Stimulated activated CD4-positive, alpha-beta T cell treated with anti-CD3 and anti-CD28 coated beads, Interleukin-1b, Interleukin-23, amount 100 ng/mL, for 1 hour (primary cell): ENCODE measurements around the gene MTHFR.

Experiments used
- DNase-seq, 2 donors: peaks; one replicate each; pipeline ENCODE4 v3.0.0-alpha.2; 2020; ENCODE audit warnings: low read depth in 2 of 2

The MTHFR gene

DNA sequence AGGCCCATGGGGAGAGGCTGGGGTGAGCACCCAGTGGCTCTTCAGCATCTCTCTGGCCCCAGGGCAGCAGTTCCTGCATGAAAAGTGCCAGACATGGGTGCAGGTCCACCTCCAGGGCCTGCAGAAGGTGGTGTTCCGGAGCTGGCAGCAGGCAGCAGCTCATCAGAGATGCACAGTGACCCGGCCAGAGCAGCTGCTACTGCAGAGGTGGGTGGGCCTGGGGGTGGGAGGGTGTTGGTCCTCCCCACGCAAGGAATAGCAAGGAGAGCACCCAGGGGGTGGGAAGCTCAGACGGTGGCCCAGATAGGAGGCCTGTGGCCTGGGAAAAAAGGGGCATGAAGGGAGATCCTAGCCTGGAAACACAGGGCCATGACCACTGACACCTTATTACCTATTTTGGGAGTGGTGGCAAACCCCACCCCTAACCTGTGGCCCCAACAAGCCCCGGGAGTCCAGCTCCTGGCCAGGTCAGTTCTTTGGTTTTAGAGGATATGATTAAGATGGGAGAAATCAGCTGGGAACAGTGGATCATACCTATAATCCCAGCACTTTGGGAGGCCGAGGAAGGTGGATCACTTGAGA is 23.5 kb downstream of the MTHFR start:
- DNase-seq: no peak

DNA sequence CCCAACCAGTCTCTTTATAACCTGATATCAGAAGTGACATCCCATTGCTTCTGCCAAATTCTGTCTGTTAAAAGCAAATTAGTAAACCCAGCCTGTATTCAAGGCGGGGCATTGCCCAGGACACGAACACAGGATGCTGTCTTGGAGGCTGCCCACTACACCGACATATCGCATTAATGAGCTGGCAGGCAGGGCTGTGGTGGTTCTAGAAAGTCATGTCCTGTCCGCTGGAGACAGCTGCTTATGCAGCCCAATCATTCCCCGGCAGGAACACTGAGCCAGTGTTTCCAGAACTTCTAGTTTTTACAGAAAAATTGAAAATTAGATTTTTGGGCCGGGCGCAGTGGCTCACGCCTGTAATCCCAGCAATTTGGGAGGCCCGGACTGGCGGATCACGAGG is 24.5 kb downstream of the MTHFR start:
- DNase-seq: no peak

DNA sequence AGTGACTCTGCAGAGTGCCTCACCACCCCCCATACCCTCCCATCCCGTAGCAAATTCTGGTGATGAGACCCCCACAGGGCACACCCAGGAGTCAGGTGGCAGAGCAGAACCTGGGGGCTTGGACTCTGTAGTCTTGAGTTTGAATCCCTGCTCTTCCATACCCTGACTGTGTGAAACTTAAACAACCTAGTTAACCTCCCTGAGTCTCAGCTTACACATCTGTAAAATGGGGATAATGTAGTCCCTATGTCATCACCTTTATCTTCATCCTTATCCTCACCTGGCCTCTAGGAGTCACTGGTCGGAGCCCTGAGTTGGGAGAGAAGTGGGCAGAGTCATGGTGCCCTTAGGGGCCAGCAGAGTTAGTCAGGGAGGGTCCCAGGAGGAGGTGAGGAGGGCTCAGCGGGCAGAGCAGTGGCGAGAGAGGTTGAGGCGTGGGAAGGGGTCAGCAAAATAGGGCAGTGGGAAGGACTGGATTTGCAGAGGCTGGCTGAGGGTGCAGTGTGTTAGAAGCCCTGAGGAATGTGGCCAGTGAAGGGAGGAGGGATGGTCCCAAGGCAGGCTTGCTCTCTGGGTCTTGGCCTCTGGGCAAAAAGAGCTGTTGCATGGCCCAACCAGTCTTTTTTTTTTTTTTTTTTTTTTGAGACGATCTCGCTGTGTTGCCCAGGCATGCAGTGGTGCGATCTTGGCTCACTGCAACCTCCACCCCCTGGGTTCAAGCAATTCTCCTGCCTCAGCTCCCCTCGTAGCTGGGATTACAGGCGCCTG is 25.2 kb downstream of the MTHFR start:
- no peak for DNase-seq

DNA sequence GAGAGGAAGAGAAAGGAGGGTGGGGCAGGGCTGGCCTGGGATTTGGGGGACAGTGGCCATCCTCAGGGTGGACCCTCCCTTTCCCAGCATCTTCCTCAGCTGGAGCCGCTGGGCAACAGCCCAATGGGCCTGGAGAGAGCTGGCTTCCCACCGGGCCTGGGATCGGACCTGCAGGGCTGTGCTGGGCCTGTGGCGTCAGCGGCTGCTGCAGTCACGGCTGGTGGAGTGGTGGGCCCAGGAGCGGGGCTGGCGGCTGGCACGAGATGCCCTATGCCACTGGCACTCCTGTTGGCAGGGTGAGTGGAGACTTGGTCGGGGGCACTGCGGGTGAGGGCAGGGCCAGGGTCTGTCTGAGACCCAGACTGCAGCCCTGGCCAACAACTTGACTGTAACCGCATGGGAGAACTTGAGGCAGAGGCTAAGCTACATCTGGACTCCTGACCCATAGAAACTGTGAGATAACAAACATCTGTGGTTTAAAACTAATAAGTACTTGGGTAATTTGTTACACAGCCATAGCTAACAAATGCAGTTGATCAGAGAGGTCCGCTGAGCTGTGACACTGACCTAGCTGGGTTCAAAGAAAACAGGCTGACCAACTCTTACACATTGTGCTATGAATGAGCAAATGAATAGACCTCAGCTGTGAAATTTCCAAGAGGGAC is 25.9 kb downstream of the MTHFR start:
- DNase-seq: no peak

DNA sequence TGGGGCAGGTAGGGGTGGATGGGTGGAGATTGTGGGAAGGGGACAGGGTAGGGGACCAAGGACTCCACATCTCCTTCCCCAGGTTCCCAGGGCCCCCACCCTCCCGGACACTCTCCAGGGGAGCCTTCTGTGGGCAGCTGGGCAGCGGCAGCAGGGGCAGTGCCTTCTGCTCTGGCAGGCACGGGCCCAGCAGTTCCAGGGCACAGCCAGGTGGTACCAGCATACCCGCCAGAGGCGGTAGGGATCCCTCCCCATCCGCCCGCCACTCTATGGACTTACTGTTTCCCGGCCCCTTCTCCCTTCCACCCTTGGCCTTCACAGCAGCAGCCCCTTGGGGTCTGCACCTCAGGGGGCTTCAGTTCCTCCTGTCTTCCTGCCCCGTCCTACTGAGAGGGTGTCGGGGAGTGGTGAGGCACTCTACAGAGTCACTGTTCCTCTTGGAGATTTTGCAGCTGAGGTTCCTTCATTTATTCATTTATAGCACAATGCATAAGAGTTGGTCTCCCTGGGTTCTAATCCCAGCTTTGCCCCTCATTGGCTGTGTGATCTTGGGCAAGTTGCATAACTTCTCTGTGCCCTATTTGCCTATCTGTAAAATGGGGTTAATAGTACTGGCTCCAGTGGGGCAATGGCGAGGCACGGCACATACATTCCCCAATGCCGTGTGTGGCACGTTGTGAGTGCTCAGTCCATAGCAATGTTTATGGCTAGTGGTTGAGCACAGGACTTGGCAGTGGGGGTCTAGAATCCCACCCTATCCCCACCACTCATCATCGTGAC is 26.7 kb downstream of the MTHFR start:
- DNase-seq: no peak

DNA sequence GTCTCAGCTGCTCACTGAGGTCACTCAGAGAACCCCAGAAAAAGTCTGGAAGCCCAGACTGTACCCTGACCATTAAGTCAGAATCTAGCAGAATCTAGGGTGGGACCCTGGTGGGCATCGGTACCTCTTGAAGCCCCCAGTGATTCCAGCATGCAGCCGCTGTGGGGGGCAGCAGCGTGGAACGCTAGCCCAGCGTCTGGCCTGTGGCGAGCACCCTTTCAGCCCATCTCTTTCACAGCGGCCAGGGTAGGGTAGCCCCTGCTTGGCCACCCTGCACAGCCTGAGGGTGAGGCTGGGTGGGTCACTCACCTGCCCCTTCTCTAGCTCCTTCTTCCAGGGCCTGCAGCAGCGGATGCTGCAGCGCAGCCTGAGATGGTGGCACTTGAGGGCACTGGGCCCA is 27.4 kb downstream of the MTHFR start:
- no peak for DNase-seq

DNA sequence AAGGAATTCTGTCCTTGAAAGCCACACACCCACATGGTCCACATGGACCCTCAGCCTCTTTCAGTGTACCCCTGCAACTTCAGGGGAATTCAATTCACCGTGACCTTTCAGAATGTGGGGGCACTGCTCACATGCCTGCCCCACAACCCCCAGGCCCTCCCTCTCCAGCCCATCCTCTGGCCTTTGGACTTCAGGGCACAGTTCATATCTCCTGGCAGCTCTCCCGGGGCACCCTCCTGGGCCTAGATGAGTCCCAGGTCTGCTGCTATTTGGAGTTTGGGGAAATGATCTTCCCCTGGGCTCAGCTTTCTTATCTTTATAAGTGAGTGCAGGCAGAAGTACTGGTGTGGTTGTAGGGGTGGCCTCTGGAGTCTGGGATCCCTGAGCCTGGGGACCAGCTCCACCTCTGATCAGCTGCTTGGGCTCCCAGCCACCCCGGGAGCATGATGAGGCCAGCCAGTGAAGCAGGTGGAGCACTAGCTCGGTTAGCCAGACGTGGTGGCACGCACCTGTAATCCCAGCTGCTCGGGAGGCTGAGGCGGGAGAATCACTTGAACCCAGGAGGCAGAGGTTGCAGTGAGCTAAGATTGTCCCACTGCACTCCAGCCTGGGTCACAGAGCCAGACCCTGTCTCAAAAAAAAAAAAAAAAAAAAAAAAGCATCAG is 28.0 kb downstream of the MTHFR start:
- DNase-seq: no peak

DNA sequence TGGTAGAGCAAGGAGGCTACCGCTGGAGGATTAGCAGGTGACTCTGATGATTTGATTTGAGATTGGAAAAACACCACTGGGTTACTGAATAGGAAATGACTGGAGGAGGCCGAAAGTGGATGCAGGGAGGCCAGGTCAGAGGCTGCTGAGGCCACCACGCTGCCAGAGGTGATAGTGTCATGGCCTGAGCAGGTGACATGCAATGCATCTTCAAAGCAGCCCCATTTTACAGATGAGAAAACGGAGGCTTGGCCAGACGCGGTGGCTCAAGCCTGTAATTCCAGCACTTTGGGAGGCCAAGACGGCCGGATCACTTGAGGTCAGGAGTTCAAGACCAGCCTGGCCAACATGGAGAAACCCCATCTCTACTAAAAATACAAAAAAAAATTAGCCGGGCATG is 31.0 kb downstream of the MTHFR start:
- DNase-seq: no peak

DNA sequence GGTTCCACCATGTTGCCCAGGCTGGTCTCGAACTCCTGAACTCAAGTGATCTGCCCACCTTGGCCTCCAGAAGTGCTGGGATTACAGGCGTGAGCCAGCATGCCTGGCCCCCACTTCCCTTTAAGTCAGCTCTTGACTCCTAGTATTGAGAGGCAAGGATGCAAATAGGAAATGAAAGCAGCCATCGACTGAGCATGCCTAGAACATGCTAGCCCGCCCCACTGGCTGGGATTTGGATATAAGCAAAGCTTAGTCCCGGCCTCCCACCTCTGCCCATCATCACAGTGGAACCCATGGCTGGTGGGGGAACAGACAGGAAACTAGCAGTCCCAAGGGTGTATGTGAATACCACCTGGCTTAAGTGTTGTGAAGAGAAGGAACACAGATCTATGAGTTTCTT is 33.3 kb downstream of the MTHFR start:
- DNase-seq: no peak

DNA sequence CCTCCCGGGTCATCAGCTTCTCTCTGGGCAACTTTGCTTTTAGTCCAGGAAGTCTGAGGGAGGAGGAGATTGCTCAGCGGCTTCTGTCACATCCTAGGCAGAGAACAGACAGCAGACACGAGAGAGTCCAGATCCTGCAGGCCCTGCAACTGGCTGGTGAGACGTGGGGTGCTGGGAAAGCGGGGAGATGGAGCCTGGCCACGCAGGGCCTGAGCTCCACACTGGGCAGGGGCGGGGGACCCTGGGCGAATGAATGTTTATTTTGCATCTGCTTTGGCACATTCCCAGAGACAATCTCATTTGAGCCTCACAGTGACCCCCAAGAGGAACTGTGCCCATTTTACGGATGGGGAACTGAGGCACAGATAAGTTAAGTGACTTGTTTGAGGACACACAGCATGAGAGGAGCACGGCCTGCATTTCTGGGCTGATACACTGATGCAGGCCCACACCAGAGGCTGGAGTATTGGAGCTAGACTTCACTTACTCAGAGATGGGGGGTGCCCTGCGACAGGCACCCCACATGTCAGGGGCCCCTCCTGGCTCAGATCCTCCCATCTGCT is 34.2 kb downstream of the MTHFR start:
- DNase-seq: no peak

DNA sequence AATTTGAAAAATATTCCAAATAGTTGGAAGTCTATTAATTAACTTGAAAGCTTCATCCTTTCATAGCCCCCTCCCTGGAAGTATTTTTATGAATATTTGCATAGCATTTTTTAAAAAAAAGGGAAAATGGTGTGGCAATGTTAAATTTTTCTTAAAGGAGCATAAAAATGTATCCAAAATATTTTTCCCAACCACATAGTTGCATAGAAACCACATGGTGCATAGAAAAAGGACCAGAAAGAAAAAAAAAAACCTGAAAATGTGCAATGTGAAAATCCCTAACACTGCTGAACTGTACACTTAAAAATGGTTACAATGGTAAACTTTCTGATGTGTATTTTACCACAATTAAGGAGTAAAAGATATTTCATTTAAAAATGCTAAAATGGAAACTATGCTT is 35.8 kb downstream of the MTHFR start:
- no peak for DNase-seq

DNA sequence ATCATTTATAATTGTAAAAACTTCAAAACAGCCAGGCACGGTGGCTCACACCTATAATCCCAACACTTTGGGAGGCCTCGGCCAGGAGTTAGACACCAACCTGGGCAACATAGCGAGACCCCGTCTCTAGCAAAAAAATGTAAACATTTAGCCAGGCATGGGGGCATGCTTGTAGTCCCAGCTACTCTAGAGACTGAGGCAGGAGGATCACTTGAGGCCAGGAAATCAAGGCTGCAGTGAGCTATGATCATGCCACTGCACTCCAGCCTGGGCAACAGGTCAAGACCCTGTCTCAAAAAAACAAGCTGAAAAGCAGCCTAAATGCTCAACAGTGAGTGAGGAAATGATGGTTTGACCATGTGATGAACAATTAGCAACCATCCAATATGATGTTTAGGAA is 36.5 kb downstream of the MTHFR start:
- no peak for DNase-seq

DNA sequence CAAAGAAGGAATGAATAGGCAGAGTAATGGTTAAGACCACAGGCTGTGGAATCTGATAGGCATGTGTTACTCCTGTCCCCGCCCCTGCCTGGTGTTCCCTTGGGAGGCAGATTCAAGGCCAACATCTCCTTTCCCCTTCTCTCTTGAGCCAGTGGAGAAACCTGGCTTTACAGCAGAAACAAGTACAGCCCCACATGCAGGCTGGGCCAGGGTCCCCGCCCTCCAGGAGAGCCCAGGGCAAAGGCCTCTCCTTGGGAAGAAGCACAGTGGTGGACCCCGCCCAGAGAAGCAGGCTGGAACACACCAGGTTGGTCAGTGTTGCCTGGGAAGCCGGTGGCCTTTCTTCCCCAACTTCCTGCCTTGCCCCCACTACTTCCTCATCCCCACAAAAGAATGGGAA is 36.9 kb downstream of the MTHFR start:
- no peak for DNase-seq

DNA sequence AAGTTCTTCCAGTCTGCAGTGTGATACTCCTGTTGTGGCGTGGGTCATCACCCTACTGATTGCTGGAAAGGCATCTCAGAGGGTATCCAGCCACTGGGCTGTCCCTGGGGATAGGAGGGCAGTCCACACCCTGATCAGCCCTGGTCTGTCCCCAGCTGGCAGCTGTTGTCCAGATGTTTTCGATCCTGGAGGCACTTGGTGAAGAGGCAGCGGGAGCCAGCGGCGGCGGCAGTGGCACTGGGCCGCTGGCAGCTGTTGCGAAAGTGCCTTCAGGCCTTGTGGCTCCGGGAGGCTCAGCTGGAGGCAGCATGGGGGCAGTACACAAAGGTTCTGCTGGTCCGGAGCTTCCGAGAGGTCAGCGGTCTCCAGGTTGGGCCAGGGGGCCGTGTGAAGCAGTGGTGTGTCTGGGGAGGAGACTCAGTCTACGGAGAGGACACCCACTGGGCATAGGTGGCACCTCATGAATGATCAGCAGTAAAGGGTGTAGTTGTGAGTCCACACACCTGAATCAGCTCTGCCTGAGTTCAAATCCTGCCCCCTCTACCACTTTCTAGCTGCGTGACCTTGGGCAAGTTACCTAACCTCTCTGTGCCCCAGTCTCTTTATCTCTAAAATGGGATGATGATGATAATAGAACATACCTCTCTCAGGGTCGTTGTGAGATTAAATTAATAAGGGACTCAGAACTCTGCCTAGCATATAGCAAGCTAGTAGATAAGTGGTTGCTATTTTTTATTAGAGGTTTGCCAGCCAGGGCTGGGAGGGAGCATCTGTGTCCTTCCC is 37.7 kb downstream of the MTHFR start:
- no peak for DNase-seq

DNA sequence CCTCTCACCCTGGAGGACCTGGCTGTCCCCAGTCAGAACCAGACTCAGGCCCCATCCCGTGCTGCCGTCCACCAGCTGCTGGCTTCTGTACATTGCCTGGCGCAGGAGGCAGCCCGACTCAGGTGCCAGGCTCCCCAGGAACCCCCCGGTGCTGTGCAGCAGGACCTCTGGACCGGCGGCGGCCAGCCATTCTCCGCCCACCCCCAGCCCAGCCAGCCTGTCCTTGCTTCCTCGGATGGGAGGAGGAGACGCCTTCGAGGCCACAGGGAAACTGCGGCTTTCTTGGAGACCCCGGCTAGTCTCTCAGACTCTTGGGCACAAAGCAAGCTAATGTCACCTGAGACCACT is 39.4 kb downstream of the MTHFR start:
- DNase-seq: no peak

DNA sequence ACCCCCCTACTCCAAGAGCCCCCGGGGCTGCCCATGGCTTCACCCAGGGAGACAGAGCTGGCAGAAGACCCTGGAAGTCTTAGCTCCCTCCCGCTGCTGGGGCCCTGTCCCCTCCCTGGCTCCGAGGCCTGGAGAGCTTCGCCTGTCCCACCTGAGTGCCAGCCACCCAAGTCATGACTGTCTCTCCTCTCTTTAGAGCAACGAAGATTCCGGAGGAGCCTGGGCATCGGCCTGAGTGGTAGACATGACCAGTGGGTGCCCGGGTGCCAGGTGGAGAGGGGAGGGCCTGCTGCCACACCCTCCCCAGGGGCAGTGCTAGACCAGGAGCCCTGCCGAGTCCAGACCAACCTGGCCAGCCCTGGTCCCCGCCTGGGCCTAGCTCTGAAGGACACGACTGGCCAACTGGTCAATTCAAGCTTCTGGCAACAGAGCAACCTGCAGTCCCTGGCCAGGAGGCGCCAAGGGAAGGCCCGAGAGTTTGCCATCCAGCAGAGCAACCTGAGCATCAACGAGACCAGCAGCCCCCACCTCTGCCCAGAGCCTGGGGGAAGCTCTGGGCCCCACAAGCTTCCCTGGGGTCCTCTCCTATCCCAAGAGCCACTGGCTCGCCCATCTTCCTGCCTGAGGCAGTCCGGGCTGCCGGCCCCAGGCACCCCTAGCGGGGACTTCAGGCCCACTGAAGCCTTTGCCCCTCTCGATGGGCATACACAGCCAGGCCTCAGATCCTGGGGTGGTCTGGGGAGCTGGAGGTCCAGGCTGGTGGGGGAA is 39.9 kb downstream of the MTHFR start:
- no peak for DNase-seq

DNA sequence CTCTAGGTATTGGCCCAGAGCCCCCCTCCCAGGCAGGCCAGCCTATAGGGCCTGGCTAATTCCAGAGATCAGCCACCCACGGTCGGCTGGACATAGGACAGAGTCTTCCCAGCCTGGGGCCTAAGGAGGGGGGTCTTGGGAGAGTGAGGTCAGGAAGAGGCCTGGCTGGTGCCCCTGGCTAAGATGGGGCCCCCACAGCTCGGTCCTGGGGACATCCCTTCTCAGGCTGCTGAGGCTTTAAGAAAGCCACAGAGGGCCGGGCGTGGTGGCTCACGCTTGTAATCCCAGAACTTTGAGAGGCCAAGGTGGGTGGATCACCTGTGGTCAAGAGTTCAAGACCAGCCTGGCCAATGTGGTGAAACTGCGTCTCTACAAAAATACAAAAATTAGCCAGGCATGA is 41.2 kb downstream of the MTHFR start:
- DNase-seq: no peak

DNA sequence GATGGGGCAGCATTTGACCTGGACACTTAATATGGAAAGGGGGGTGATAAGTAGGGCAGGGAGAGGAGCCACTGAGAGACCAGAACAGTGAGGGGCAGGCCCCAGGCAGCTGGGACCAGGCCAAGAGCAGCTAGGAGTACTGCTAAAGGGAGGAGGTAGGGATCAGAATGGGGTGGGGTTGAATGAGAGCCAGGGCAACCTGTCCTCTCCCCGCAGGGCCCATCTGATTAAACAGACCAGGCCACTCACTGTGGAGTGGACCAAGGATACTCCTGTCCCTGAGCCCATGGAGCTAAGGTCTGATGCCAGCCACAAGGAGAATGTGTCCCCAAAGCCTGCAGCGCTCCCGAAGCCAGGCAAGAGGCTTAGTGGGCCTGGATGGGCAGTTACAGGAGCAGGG is 41.6 kb downstream of the MTHFR start:
- no peak for DNase-seq

DNA sequence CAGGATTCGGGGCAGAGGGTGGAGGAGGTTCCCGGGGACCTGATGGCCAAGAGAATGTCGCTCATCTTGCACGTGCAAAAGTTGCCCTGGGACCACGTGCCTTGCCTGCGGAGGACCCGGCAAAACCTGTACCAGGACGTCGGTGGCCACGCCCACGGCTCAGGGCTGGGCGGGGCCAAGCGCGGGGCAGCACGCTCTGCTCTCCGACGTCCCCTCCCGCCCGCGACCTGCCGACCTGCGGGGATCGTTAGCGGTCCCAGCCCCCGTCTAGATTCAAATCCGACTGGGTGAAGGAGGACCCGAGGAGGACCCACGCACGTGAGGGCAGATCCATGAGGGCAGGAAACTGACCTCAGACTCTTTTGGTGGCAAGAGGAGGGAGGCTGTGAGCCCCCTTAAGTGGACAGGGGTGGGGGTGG is 43.8 kb downstream of the MTHFR start, which contains the start of gene C1orf167:
Gene C1orf167 (plus strand): TSS at position 206 of the 419 bp plus-strand sequence. CDS start 2,208 bp downstream, outside the sequence.
- DNase-seq: peak in 1 of 2 donors; percentile 4

DNA sequence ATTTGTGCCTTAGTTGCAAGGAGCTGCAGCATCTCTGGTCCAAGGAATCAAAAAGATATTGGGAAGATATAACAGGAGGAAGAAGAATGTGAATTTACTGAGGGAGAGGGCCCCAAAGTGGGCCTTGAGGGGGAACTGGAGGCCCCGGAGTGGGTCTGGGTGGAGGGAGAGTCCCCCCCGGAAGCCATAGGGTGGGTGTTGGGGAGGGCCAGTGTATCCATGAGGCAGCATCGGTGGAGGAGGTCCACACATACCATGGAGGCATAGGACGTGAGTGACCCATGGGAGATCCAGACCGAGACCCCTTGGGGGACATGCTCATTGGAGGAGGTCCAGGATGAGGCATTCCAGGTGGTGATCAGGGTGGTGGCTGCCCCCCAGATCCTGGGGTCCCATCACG is 44.5 kb downstream of the MTHFR start:
- no peak for DNase-seq
